Hepatocyte (in vitro differentiated cells): ENCODE data around the gene CYP2A6. TPM values are rescaled to one million over a fixed set of nuclear protein-coding genes. Genes with fewer than 3 reads are reported as not detected.
"Not testable (repeated sequence)": the region's sequence is repeated elsewhere in the genome, so short reads cannot be mapped to it uniquely, and the experiment has no call there.

Source experiments
- DNase-seq: peaks from one replicate; pipeline ENCODE4 v3.0.0-alpha.2; 2016; ENCODE audit warnings: low spot score
- H2AFZ ChIP-seq: fragments of 200-600 bp; sonication (generic); 2 replicates; pipeline ENCODE4 v1.6.0; 2016; ENCODE audit warnings: antibody characterized with exemption, mild to moderate bottlenecking
- H3K27ac ChIP-seq: fragments of 200-600 bp; sonication (generic); 2 replicates; pipeline ENCODE4 v1.5.1; 2016; ENCODE audit warnings: mild to moderate bottlenecking
- H3K27me3 ChIP-seq: fragments of 200-600 bp; sonication (generic); 2 replicates; pipeline ENCODE4 v1.6.1; 2016
- H3K36me3 ChIP-seq: fragments of 200-600 bp; sonication (generic); replicated peaks from 2 replicates; pipeline ENCODE4 v1.5.1; 2016; ENCODE audit warnings: low read depth; ENCODE audit not compliant: insufficient read depth
- H3K4me1 ChIP-seq: fragments of 200-600 bp; sonication (generic); 2 replicates; pipeline ENCODE4 v1.5.1; 2016; ENCODE audit warnings: mild to moderate bottlenecking, moderate library complexity; ENCODE audit not compliant: insufficient read depth
- H3K4me2 ChIP-seq: fragments of 200-600 bp; sonication (generic); 2 replicates; pipeline ENCODE4 v1.6.0; 2016
- H3K4me3 ChIP-seq: fragments of 200-600 bp; sonication (generic); 2 replicates; pipeline ENCODE4 v1.5.1; 2016; ENCODE audit warnings: mild to moderate bottlenecking
- H3K79me2 ChIP-seq: fragments of 200-600 bp; sonication (generic); 2 replicates; pipeline ENCODE4 v1.6.0; 2017; ENCODE audit warnings: mild to moderate bottlenecking
- H3K9me2 ChIP-seq: fragments of 200-600 bp; sonication (generic); replicated peaks from 2 replicates; pipeline ENCODE4 v1.6.0; 2017; ENCODE audit warnings: mild to moderate bottlenecking; ENCODE audit not compliant: insufficient read depth
- H3K9me3 ChIP-seq: fragments of 200-600 bp; sonication (generic); 2 replicates; pipeline ENCODE4 v1.5.1; 2016; ENCODE audit warnings: low read depth, mild to moderate bottlenecking
- H4K20me1 ChIP-seq: fragments of 200-600 bp; sonication (generic); 2 replicates; pipeline ENCODE4 v1.6.0; 2016; ENCODE audit warnings: mild to moderate bottlenecking; ENCODE audit not compliant: insufficient read depth, poor library complexity, severe bottlenecking
- CTCF ChIP-seq: fragments of 200-600 bp; sonication (generic); IDR thresholded peaks from 2 replicates; pipeline ENCODE4 v1.5.1; 2016; ENCODE audit warnings: antibody characterized with exemption, mild to moderate bottlenecking; ENCODE audit not compliant: poor library complexity
- EZH2 ChIP-seq: fragments of 200-600 bp; sonication (generic); IDR thresholded peaks from 2 replicates; pipeline ENCODE4 v1.6.1; 2016; ENCODE audit warnings: antibody characterized with exemption, mild to moderate bottlenecking, borderline replicate concordance
- EZH2phosphoT487 ChIP-seq: fragments of 200-600 bp; sonication (generic); IDR thresholded peaks from one replicate; pipeline ENCODE4 v1.6.1; 2018; ENCODE audit warnings: antibody characterized with exemption, mild to moderate bottlenecking, low read depth, moderate library complexity; ENCODE audit not compliant: unreplicated experiment, severe bottlenecking
- WGBS: methylation state at CpG from one replicate; pipeline ENCODE4 v1.1.6; 2016; ENCODE audit warnings: low lambda C conversion rate; ENCODE audit errors: missing lambda C conversion rate; 5-methylcytosine and 5-hydroxymethylcytosine counted together
- polyA plus RNA-seq: library from polyadenylated mRNA; unstranded; fragments of >200 nt; fragmentation: Nextera tagmentation; extraction: Ambion mirVana; gene quantifications from 2 replicates; pipeline ENCODE4 v1.2.1, GENCODE V29; 2016
- total RNA-seq: library from RNA; depleted of rRNA; stranded (reverse); fragments of >200 nt; gene quantifications from 2 replicates; pipeline ENCODE4 v1.2.3, GENCODE V29; 2014

Gene CYP2A6
- total and polyA plus RNA-seq, 2 experiments from 2014 or later, result 0.50 to 1.1 TPM

GRCh38 chr19:40889366-40889765 lies 39.1 kb upstream of the CYP2A6 start:
- Histone ChIP-seq H3K4me1 (no peaks in the 10 kb centered on the region), H3K4me2 (no peak overlapping the region)

GRCh38 chr19:40888191-40888590 lies 37.9 kb upstream of the CYP2A6 start:
- Histone ChIP-seq H2AFZ (no peak overlapping the region), H3K4me3 (no peak overlapping the region), H3K9me3 (no peaks in the 10 kb centered on the region), H3K9me2 (no peaks in the 10 kb centered on the region), H3K36me3 (no peaks in the 10 kb centered on the region), H4K20me1 (no peaks in the 10 kb centered on the region), H3K4me2 (no peak overlapping the region), H3K27ac (no peak overlapping the region), H3K4me1 (no peaks in the 10 kb centered on the region), H3K79me2 (no peaks in the 10 kb centered on the region), H3K27me3 (no peaks in the 10 kb centered on the region)
- TF ChIP-seq EZH2phosphoT487 (no peak), CTCF (no peak), EZH2 (no peak)
- 88% methylated on average over 4 of the region's 4 CpGs for WGBS
- no peak for DNase-seq

More at GRCh38 chr19:40889366-40889765, 39.1 kb upstream of the CYP2A6 start:
- H2AFZ ChIP-seq, result no peak overlapping the region
- H3K27me3 ChIP-seq, result no peaks in the 10 kb centered on the region
- no peaks in the 10 kb centered on the region for H3K9me2 ChIP-seq
- H3K4me3 ChIP-seq, result no peak overlapping the region
- no peak for DNase-seq
- 64% methylated on average over 3 of the region's 3 CpGs for WGBS
- no peaks in the 10 kb centered on the region for H4K20me1 ChIP-seq
- no peaks in the 10 kb centered on the region for H3K9me3 ChIP-seq
- H3K79me2 ChIP-seq, result no peaks in the 10 kb centered on the region
- H3K36me3 ChIP-seq, result no peaks in the 10 kb centered on the region
- TF ChIP-seq EZH2, result no peak
- TF ChIP-seq EZH2phosphoT487, result no peak
- no peak for TF ChIP-seq CTCF
- no peak overlapping the region for H3K27ac ChIP-seq

GRCh38 chr19:40884187-40884931 lies 34.1 kb upstream of the CYP2A6 start:
- H3K27ac ChIP-seq, H3K4me1 ChIP-seq, DNase-seq, H3K9me3 ChIP-seq, H3K4me3 ChIP-seq, H3K9me2 ChIP-seq, H4K20me1 ChIP-seq, H3K4me2 ChIP-seq, H3K79me2 ChIP-seq, H3K36me3 ChIP-seq, H2AFZ ChIP-seq, H3K27me3 ChIP-seq: not testable (repeated sequence)
- no CpG with 5 or more reads among the region's 1 CpG for WGBS

GRCh38 chr19:40882062-40882461 lies 31.8 kb upstream of the CYP2A6 start, which contains the start of gene CYP2A7:
CYP2A7 (minus strand) TSS chr19:40882231; CDS start chr19:40882210, 21 bp downstream.
- H3K9me2 ChIP-seq, H3K36me3 ChIP-seq, H3K4me3 ChIP-seq, H3K27me3 ChIP-seq, DNase-seq, H3K27ac ChIP-seq, H2AFZ ChIP-seq, H3K79me2 ChIP-seq, H4K20me1 ChIP-seq, H3K4me2 ChIP-seq, H3K4me1 ChIP-seq, H3K9me3 ChIP-seq: not testable (repeated sequence)
- 83% methylated on average over 3 of the region's 3 CpGs for WGBS

GRCh38 chr19:40879349-40879748 lies 29.1 kb upstream of the CYP2A6 start:
- H3K9me3 ChIP-seq, H2AFZ ChIP-seq, DNase-seq, H3K36me3 ChIP-seq, H3K27ac ChIP-seq, H3K4me3 ChIP-seq, H3K79me2 ChIP-seq, H3K4me1 ChIP-seq, H3K4me2 ChIP-seq, H3K27me3 ChIP-seq, H4K20me1 ChIP-seq, H3K9me2 ChIP-seq: not testable (repeated sequence)
- WGBS, result 88% methylated on average over 4 of the region's 4 CpGs

GRCh38 chr19:40875526-40875951 lies 25.3 kb upstream of the CYP2A6 start:
- DNase-seq, H3K79me2 ChIP-seq, H3K9me3 ChIP-seq, H3K4me1 ChIP-seq, H3K36me3 ChIP-seq, H3K4me2 ChIP-seq, H3K9me2 ChIP-seq, H3K27ac ChIP-seq, H3K27me3 ChIP-seq, H3K4me3 ChIP-seq, H2AFZ ChIP-seq, H4K20me1 ChIP-seq: not testable (repeated sequence)
- 12% methylated on average over 16 of the region's 23 CpGs for whole genome bisulfite sequencing

GRCh38 chr19:40874874-40875273 lies 24.6 kb upstream of the CYP2A6 start:
- not testable (repeated sequence) for H3K79me2 ChIP-seq, H3K4me1 ChIP-seq, H3K36me3 ChIP-seq, H3K4me3 ChIP-seq, DNase-seq, H3K27me3 ChIP-seq, H2AFZ ChIP-seq, H3K9me2 ChIP-seq, H4K20me1 ChIP-seq, H3K4me2 ChIP-seq, H3K9me3 ChIP-seq, H3K27ac ChIP-seq
- 82% methylated on average over 2 of the region's 4 CpGs for WGBS
